Measurements from ENCODE around the gene JAML.

Gene JAML

DNA sequence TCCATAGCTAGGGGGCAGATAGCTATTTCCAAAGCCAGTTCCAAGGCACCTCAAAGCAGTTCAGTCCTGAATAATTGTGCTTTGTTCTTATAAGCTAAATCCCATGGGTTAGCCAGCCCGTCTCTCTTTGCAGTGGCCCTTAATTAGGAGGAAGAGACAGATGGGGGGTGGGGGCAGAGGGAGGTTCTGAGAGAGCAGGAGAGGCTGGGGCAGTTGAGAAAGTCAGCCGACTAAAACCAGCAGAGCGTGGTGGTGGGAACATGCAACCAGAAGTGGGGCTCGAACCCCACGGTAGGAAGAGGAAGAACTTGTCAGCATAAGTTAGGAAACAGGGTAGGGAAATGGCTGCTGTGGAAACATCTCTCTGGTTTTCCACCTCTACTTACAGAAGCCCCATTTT lies 61.3 kb downstream of the JAML start:
- no peak for DNase-seq

- DNase-seq: no peak
These were observed 62.0 kb downstream of the JAML start for GRCh38 chr11:118162846-118163245.

GRCh38 chr11:118161786-118162185 lies 63.0 kb downstream of the JAML start:
- no peak for DNase-seq

GRCh38 chr11:118157186-118157895 lies 67.5 kb downstream of the JAML start:
- no peak for DNase-seq

GRCh38 chr11:118156531-118157185 lies 68.2 kb downstream of the JAML start:
- DNase-seq: no peak

DNA sequence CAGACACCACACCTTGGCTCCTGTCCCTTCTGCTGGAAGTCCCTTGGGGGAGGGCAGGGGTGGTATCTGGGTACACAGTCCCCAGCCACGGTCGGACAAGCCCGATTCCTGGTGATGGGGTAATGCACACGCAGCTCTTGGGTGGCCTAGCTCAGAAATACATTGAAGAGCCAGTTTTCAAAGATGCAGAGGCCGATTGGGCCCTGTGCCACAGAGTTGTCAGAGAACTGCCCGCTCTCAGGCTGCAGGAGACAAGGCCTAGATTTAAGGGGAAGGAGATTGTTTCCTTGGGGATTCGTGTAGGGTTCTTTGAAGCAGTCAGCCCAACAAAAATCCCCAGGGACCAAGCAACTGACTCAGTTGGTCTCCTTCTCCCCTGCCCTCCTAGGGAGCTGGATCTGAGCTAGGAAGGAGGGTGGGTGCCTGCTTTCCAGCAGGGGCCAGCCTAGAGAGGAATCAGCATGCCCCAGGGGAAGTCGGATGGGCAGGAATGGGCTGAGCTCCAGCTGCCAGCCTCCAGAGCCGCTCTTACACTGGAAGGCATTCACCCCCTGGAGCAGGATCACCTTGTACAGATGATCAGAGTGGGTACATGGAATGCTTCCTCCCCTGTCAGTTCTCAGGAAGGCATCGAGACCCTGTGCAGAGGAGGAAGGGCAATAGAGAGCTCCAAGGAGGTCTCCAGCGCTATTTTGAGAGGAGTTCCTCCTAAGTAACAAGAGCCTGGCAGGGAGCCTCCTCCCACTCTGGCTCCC lies 68.9 kb downstream of the JAML start:
- DNase-seq: no peak

DNA sequence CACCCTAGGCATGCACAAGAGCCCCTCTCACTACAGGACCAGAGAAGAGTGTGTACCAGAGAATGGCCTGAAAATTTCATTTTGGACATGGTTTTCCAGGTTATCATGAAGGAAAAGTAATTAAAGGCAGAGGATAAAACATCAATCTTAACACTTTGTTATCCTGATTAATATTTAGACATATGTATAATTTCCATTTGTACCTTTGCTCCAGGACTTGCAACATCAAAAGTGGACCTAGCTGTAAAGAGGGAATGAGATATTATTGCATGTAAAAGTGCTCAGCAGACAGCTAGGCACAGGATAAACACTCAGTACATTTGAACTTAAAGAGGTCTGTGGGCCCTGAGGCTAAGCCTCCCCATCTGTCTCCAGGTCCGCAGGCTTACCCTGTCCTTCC lies 70.2 kb downstream of the JAML start:
- no peak for DNase-seq

- no peak for DNase-seq
These were observed 70.8 kb downstream of the JAML start for GRCh38 chr11:118153976-118154375.

- DNase-seq: no peak
These were observed 71.3 kb downstream of the JAML start for GRCh38 chr11:118153516-118153915.

- no peak for DNase-seq
These were observed 72.0 kb downstream of the JAML start, which contains the start of gene SCN4B for GRCh38 chr11:118152552-118153471. SCN4B (minus strand) TSS chr11:118152823; CDS start chr11:118152673, 150 bp downstream.

DNA sequence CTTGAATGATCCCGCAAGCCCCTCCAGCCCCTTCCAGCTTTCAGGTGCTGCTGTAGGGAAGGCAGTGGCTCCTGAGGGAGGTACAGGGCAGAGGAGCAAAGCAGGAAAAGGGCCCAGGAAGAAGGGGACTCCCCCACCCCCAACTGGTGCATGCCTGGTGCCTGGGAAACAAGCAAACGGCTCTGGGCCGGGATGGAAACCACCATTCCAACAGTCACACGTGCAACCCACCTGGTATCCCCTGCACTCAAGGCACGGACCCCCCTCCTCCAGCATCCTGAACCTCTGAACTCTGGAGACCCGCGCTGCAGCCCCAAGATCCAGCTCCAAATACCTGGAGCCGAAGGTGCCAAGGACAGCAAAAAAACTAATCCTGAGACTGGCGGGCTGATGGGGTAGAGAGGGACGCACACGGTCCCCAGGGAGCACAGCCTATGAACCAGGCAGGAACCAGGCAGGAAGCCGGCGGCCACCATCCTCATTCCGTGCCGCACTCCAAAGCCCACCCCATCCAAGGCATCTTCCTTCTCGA lies 72.7 kb downstream of the JAML start:
- DNase-seq: no peak

DNA sequence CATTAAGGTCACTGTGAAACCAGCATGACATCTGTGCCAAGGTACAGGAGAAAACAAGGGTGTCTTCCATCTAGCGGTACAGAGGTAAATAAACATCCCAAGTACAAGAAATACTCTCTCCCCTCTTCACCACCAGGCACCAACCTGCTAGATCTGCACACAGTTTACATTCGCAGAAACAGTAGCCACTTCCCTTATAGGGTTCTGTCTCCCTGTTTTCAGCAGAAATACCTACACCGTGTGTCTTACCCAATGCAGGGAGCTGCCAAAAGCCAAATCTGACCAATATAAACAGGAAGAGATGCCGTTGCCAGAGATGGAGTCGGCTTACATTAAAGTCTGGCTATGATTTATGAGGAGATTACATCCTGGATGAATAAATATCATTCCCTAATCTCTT lies 73.4 kb downstream of the JAML start:
- DNase-seq: no peak

DNA sequence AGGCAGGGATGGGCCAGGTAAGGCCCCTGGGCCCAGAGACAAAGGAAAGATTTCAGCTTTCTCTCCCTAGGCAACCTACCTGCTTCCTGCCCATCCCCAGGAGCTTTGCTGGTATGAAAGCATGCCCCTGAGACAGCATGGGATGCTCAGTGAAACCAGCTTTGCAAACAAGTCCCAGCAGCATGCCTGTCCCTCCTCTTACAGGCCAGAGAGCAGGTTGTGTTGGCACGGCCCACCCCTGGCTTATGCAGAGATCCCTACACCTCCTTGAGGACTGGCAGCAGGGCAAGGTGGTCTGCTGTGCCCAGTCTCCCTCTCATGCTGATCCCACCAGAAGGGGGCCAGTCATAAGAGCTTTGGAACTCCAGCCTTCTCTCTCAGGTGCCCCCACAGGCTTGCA lies 75.3 kb downstream of the JAML start:
- no peak for DNase-seq

DNA sequence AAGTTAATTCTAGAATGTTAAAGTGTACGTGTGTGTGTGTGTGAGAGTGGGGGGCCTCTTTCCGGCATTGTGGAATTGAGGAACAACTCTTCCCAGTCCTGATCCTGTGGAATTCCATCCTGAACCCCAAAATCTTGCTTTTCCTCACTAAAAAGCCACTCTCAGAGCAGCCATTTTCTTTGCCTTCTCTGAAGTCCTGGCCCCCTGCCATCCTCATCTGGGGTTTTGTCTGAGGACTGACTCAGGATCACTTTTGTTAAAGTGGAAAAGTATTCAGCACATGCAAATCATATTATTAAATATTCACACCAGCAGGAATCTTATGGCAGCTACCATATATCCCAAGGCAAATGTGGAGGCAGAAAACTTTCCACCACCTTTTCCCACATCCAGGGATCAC lies 76.0 kb downstream of the JAML start:
- no peak for DNase-seq

DNA sequence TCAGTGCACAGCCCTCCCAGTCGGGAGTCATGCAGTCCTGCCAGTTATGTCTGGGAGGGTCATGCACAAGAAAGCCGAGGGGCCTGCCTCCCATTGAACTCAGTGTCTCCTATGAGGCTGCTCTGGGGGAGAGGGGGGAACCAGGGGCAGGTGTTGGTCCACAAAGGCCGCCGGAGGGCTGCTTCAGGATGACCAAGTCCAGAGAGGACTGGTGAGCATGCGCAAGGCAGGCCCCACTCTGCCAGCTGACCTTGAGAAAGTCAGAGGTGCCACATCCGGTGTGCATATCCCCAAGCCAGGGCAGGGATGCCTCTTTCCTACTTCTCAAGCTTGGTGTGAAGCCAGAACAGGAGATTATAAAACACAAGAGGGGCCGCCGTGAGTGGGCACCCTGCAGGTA lies 76.6 kb downstream of the JAML start:
- no peak for DNase-seq

GRCh38 chr11:118147502-118147901 lies 77.3 kb downstream of the JAML start:
- DNase-seq: no peak

DNA sequence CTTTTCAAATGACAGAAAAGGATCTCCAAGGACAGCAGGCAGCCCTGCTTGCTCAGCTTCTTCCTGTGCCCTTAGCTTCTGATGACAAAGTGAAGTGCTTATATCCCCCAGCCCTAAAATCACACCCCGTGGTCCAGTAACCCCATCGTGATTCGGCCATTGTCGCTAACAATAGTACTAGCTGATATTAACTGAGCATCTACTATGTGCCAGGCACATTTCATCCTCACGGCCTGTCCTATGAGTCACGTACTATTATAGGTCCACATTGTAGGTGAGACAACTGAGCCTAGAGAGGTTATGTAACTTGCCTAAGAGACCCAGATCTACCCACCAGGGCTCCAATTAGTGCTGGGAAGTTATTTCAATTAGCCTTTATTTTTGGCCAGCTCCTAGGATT lies 78.3 kb downstream of the JAML start:
- no peak for DNase-seq

GRCh38 chr11:118145285-118146227 lies 79.3 kb downstream of the JAML start:
- DNase-seq: no peak

DNA sequence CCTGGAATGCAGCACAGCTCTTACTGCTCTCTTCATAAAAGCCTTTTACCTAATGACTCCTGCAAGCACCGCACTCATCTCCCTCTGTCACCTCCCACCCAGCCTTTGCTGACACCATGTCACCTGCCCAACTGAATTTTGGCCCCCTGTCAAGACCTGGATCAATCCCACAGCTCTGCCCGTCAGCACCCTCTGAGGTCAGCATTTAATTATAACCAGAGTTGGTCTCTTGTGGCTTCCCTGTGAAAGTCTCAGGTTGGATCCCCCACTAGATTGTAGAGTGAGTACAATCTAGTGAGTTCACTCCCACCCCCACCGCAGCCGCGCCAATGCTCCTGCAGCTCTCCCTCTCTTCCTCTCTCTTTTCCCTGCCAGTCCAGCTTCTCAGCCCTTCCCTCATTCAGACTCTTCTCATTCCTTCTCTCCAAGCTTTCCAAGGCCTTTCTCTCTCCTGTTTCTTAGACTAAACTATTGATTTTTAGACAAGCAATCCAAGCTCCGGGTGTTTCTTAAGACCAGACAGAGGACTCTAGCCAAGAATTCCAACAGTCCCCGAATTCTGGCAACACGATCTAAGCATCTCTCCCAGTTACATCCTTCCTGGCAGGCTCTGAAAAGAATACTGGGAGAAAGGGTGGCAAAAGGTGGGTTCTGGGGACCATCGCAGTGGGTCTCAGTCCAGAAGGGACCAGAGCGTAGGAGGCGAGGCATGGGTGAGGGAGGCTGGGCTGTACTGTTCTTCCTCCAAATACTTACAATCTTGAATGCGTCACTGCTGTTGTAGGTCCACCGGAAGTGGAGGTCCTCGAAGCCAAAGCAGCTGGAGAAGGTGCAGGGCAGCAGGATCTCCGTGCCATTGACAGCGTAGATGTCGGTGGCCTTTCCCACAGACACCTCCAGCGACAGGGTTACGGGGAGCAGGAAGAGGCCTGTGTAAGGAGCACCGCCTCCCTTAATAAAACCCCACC lies 80.2 kb downstream of the JAML start:
- DNase-seq: no peak

All from cortex of kidney (tissue), 1 donor.